SK-N-SH (cell line): ENCODE results near the gene BBS9.

Experiments used
- ELF1 ChIP-seq: IDR thresholded peaks from 2 replicates; pipeline ENCODE4 v1.4.0; 2012
- EP300 ChIP-seq, 2 experiments: IDR thresholded peaks; 2 replicates each; pipeline versions ENCODE4 v1.4.0 to v1.6.1; 2012; ENCODE audit warnings: borderline replicate concordance in 1 of 2, low read depth in 1 of 2, low read length in 1 of 2
- EZH2phosphoT487 ChIP-seq: fragments of 200-600 bp; sonication (generic); IDR thresholded peaks from 2 replicates; pipeline ENCODE4 v1.6.1; 2017; ENCODE audit warnings: low read depth, mixed run types, mild to moderate bottlenecking, antibody characterized with exemption, moderate library complexity, borderline replicate concordance
- MXI1 ChIP-seq: IDR thresholded peaks from 2 replicates; pipeline ENCODE4 v1.6.1; 2012; ENCODE audit warnings: mild to moderate bottlenecking, low read depth, low read length, improper control_type of control experiment
- POLR2AphosphoS5 ChIP-seq: IDR thresholded peaks from 2 replicates; pipeline ENCODE4 v1.6.1; 2012; ENCODE audit warnings: low read depth, low read length
- RAD21 ChIP-seq: IDR thresholded peaks from 2 replicates; pipeline ENCODE4 v1.6.1; 2012; ENCODE audit warnings: mild to moderate bottlenecking, low read length
- RCOR1 ChIP-seq: fragments of 150-350 bp; IDR thresholded peaks from 2 replicates; pipeline ENCODE4 v1.6.1; 2017; ENCODE audit warnings: antibody characterized with exemption, low read length
- RXRA ChIP-seq: IDR thresholded peaks from 2 replicates; pipeline ENCODE4 v1.4.0; 2012; ENCODE audit warnings: low read depth, mild to moderate bottlenecking, borderline replicate concordance
- TAF1 ChIP-seq: IDR thresholded peaks from 2 replicates; pipeline ENCODE4 v1.6.1; 2012; ENCODE audit warnings: low read depth, mild to moderate bottlenecking, low read length, moderate library complexity, borderline replicate concordance
- TCF12 ChIP-seq: IDR thresholded peaks from 2 replicates; pipeline ENCODE4 v1.4.0; 2012
- TEAD4 ChIP-seq: IDR thresholded peaks from 2 replicates; pipeline ENCODE4 v1.4.0; 2012; ENCODE audit warnings: mild to moderate bottlenecking, borderline replicate concordance; ENCODE audit not compliant: insufficient read depth
- YY1 ChIP-seq: IDR thresholded peaks from 2 replicates; pipeline ENCODE4 v1.4.0; 2012; ENCODE audit warnings: low read depth, mild to moderate bottlenecking
- TF ChIP-seq, protein P1 (sequence below): fragments of 200-600 bp; sonication (generic); IDR thresholded peaks from 2 replicates; pipeline ENCODE4 v1.6.1; 2017; ENCODE audit warnings: antibody characterized with exemption, mild to moderate bottlenecking, moderate library complexity
- TF ChIP-seq, protein P2 (sequence below): IDR thresholded peaks from 2 replicates; pipeline ENCODE4 v1.6.1; 2012; ENCODE audit warnings: mild to moderate bottlenecking, low read depth, low read length, moderate library complexity

DNA sequence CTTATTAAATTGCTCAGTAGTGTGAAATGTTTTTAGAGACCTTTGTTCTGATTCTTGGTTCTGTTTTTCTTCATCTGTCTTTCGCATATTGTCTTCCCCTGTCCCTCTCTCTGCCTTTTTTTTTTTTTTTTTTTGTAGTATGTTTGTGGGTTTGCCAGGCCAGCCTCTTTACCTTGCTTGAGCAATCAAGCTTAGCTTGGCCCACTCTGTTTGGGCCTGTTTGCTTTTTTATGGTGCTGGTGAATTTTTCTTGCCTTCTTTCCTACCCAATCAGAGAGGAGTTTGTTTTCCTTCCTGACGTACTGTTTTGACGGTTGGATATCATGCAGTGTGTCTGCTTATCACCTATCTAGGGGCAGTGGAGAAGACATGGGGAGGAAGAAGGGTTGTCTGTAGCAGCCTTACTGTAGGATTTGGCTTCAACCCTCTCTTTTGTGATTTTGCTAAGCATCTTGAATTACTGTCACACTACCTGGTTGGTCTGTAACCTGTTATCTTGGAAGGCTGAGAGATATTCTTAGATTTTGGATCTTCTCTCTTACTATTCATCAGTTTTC, 64.0 kb downstream of the BBS9 start:
- TF ChIP-seq EZH2phosphoT487 (no peak), TCF12 (no peak), ELF1 (no peak), RCOR1 (no peak), RAD21 (no peak), EP300 (IDR thresholded peaks at IDR 0.05; ENCODE audit: borderline replicate concordance in 1 of 2, low read depth in 1 of 2, low read length in 1 of 2) (no peak), YY1 (no peak), TEAD4 (no peak), POLR2AphosphoS5 (no peak), RXRA (no peak), MXI1 (no peak), TAF1 (no peak)
- TF ChIP-seq, protein P1, sequence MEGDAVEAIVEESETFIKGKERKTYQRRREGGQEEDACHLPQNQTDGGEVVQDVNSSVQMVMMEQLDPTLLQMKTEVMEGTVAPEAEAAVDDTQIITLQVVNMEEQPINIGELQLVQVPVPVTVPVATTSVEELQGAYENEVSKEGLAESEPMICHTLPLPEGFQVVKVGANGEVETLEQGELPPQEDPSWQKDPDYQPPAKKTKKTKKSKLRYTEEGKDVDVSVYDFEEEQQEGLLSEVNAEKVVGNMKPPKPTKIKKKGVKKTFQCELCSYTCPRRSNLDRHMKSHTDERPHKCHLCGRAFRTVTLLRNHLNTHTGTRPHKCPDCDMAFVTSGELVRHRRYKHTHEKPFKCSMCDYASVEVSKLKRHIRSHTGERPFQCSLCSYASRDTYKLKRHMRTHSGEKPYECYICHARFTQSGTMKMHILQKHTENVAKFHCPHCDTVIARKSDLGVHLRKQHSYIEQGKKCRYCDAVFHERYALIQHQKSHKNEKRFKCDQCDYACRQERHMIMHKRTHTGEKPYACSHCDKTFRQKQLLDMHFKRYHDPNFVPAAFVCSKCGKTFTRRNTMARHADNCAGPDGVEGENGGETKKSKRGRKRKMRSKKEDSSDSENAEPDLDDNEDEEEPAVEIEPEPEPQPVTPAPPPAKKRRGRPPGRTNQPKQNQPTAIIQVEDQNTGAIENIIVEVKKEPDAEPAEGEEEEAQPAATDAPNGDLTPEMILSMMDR: no peak
- TF ChIP-seq, protein P2, sequence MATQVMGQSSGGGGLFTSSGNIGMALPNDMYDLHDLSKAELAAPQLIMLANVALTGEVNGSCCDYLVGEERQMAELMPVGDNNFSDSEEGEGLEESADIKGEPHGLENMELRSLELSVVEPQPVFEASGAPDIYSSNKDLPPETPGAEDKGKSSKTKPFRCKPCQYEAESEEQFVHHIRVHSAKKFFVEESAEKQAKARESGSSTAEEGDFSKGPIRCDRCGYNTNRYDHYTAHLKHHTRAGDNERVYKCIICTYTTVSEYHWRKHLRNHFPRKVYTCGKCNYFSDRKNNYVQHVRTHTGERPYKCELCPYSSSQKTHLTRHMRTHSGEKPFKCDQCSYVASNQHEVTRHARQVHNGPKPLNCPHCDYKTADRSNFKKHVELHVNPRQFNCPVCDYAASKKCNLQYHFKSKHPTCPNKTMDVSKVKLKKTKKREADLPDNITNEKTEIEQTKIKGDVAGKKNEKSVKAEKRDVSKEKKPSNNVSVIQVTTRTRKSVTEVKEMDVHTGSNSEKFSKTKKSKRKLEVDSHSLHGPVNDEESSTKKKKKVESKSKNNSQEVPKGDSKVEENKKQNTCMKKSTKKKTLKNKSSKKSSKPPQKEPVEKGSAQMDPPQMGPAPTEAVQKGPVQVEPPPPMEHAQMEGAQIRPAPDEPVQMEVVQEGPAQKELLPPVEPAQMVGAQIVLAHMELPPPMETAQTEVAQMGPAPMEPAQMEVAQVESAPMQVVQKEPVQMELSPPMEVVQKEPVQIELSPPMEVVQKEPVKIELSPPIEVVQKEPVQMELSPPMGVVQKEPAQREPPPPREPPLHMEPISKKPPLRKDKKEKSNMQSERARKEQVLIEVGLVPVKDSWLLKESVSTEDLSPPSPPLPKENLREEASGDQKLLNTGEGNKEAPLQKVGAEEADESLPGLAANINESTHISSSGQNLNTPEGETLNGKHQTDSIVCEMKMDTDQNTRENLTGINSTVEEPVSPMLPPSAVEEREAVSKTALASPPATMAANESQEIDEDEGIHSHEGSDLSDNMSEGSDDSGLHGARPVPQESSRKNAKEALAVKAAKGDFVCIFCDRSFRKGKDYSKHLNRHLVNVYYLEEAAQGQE: no peak
